ENCODE data around the gene PACS2. TPM values are rescaled to one million over a fixed set of nuclear protein-coding genes. Genes with fewer than 3 reads are reported as not detected.

PACS2 gene
- total RNA-seq, 1 donor from 2014 or later = 60.0 TPM

- peaks cover 9 to 11% (median 10%) of the 10 kb centered on the region in 3 donors for H3K4me1 ChIP-seq (ENCODE audit: control insufficient read depth in 3 of 3, insufficient read depth in 3 of 3, low read length in 3 of 3)
- no peak overlapping the region for H3K9ac ChIP-seq (ENCODE audit: low read depth in 1 of 3, low read length in 3 of 3)
- no peak overlapping the region for H3K4me3 ChIP-seq (ENCODE audit: low read length in 3 of 3)
- H3K27ac ChIP-seq (ENCODE audit: low read depth, low read length) = no peak overlapping the region
- peaks cover 8 to 9% (median 8%) of the 10 kb centered on the region in 3 donors for H3K36me3 ChIP-seq (ENCODE audit: control insufficient read depth in 3 of 3, insufficient read depth in 3 of 3, low read length in 3 of 3)
- no peaks in the 10 kb centered on the region for H3K27me3 ChIP-seq (ENCODE audit: control insufficient read depth in 3 of 3, insufficient read depth in 3 of 3, low read length in 3 of 3)
- H3K9me3 ChIP-seq (ENCODE audit: control insufficient read depth in 3 of 3, low read length in 3 of 3) = no peaks in the 10 kb centered on the region
Measured at GRCh38 chr14:105444859-105445258, 130.3 kb downstream of the PACS2 start.

GRCh38 chr14:105445290-105445689 is 130.7 kb downstream of the PACS2 start:
- H3K36me3 ChIP-seq (ENCODE audit: control insufficient read depth in 3 of 3, insufficient read depth in 3 of 3, low read length in 3 of 3) = peaks cover 10 to 11% (median 11%) of the 10 kb centered on the region in 3 donors

GRCh38 chr14:105445901-105446845 is 131.6 kb downstream of the PACS2 start:
- Histone ChIP-seq H3K4me1 (ENCODE audit: control insufficient read depth in 3 of 3, insufficient read depth in 3 of 3, low read length in 3 of 3) (peaks cover 9 to 11% (median 10%) of the 10 kb centered on the region in 3 donors), H3K9ac (ENCODE audit: low read depth in 1 of 3, low read length in 3 of 3) (no peak overlapping the region), H3K9me3 (ENCODE audit: control insufficient read depth in 3 of 3, low read length in 3 of 3) (no peaks in the 10 kb centered on the region), H3K36me3 (ENCODE audit: control insufficient read depth in 3 of 3, insufficient read depth in 3 of 3, low read length in 3 of 3) (peaks cover 13 to 19% (median 18%) of the 10 kb centered on the region in 3 donors), H3K4me3 (ENCODE audit: low read length in 3 of 3) (no peak overlapping the region), H3K27ac (ENCODE audit: low read depth, low read length) (no peak overlapping the region), H3K27me3 (ENCODE audit: control insufficient read depth in 3 of 3, insufficient read depth in 3 of 3, low read length in 3 of 3) (no peaks in the 10 kb centered on the region)

More at GRCh38 chr14:105445290-105445689, 130.7 kb downstream of the PACS2 start:
- H3K27me3 ChIP-seq (ENCODE audit: control insufficient read depth in 3 of 3, insufficient read depth in 3 of 3, low read length in 3 of 3) = no peaks in the 10 kb centered on the region
- no peak overlapping the region for H3K4me3 ChIP-seq (ENCODE audit: low read length in 3 of 3)
- no peak overlapping the region for H3K9ac ChIP-seq (ENCODE audit: low read depth in 1 of 3, low read length in 3 of 3)
- H3K4me1 ChIP-seq (ENCODE audit: control insufficient read depth in 3 of 3, insufficient read depth in 3 of 3, low read length in 3 of 3) = peaks cover 9 to 11% (median 10%) of the 10 kb centered on the region in 3 donors
- no peak overlapping the region for H3K27ac ChIP-seq (ENCODE audit: low read depth, low read length)
- no peaks in the 10 kb centered on the region for H3K9me3 ChIP-seq (ENCODE audit: control insufficient read depth in 3 of 3, low read length in 3 of 3)

GRCh38 chr14:105446971-105447370 is 132.4 kb downstream of the PACS2 start:
- H3K4me1 ChIP-seq (ENCODE audit: control insufficient read depth in 3 of 3, insufficient read depth in 3 of 3, low read length in 3 of 3) = peaks cover 9 to 11% (median 10%) of the 10 kb centered on the region in 3 donors
- peaks cover 13 to 22% (median 20%) of the 10 kb centered on the region in 3 donors for H3K36me3 ChIP-seq (ENCODE audit: control insufficient read depth in 3 of 3, insufficient read depth in 3 of 3, low read length in 3 of 3)
- no peak overlapping the region for H3K27ac ChIP-seq (ENCODE audit: low read depth, low read length)

More at GRCh38 chr14:105446971-105447370, 132.4 kb downstream of the PACS2 start:
- Histone ChIP-seq H3K4me3 (ENCODE audit: low read length in 3 of 3) (no peak overlapping the region), H3K9ac (ENCODE audit: low read depth in 1 of 3, low read length in 3 of 3) (no peak overlapping the region), H3K9me3 (ENCODE audit: control insufficient read depth in 3 of 3, low read length in 3 of 3) (no peaks in the 10 kb centered on the region), H3K27me3 (ENCODE audit: control insufficient read depth in 3 of 3, insufficient read depth in 3 of 3, low read length in 3 of 3) (no peaks in the 10 kb centered on the region)

Other genes starting within 250 kb of the PACS2 start
- gene GPR132, start 249.3 kb upstream of the PACS2 start, total RNA-seq = 1.6 TPM
- gene JAG2, start 146.0 kb upstream of the PACS2 start, total RNA-seq = 33.9 TPM
- 17.2 TPM for gene NUDT14, start 133.4 kb upstream of the PACS2 start, total RNA-seq
- gene BTBD6, start 66.2 kb upstream of the PACS2 start, total RNA-seq = 50.6 TPM
- 38.1 TPM for gene BRF1, start 13.7 kb upstream of the PACS2 start, total RNA-seq
- under 0.01 TPM for gene TEX22, start 83.8 kb downstream of the PACS2 start, total RNA-seq
- gene MTA1, start 105.1 kb downstream of the PACS2 start, total RNA-seq = 19.3 TPM
- gene CRIP2, start 160.1 kb downstream of the PACS2 start, total RNA-seq = 77.8 TPM
- gene CRIP1, start 172.1 kb downstream of the PACS2 start, total RNA-seq = 5.2 TPM
- gene TEDC1, start 176.5 kb downstream of the PACS2 start, total RNA-seq = 2.1 TPM
- gene TMEM121, start 211.8 kb downstream of the PACS2 start, total RNA-seq = 3.1 TPM

All from skeletal muscle tissue (tissue), 4 donors.